Right renal cortex interstitium (tissue), 3 donors: ENCODE results near the gene GFOD2. TPM values are rescaled to one million over a fixed set of nuclear protein-coding genes. Genes with fewer than 3 reads are reported as not detected.

Source experiments
- DNase-seq, 3 donors: peaks; one replicate each; pipeline ENCODE4 v3.0.0-alpha.2; 2013; ENCODE audit warnings: low read depth in 3 of 3, low spot score in 2 of 3
- polyA plus RNA-seq, 3 donors: library from polyadenylated mRNA; unstranded; fragments of 120-200 nt; gene quantifications; one replicate each; pipeline ENCODE4 v1.2.1, GENCODE V29; 2013; ENCODE audit not compliant: insufficient read length in 3 of 3

The GFOD2 gene
- polyA plus RNA-seq, 3 donors = 19.5 to 22.0 (median 19.5) TPM

- no peak for DNase-seq
These were observed 71.4 kb downstream of the GFOD2 start for GRCh38 chr16:67647681-67648080.

- DNase-seq = no peak
These were observed 71.9 kb downstream of the GFOD2 start for GRCh38 chr16:67647111-67647651.

- no peak for DNase-seq
These were observed 73.6 kb downstream of the GFOD2 start for GRCh38 chr16:67645397-67646121.

GRCh38 chr16:67644038-67644437, 75.1 kb downstream of the GFOD2 start:
- no peak for DNase-seq

GRCh38 chr16:67641779-67642708, 77.1 kb downstream of the GFOD2 start:
- no peak for DNase-seq

GRCh38 chr16:67637625-67638024, 81.5 kb downstream of the GFOD2 start:
- no peak for DNase-seq

- DNase-seq = no peak
These were observed 82.4 kb downstream of the GFOD2 start for GRCh38 chr16:67636713-67637112.

GRCh38 chr16:67632415-67633172, 86.5 kb downstream of the GFOD2 start:
- DNase-seq = no peak

- DNase-seq = no peak
These were observed 90.9 kb downstream of the GFOD2 start for GRCh38 chr16:67628216-67628615.

Other genes with a start within 250 kb of the GFOD2 start
- gene ATP6V0D1, start 238.2 kb downstream of the GFOD2 start, polyA plus RNA-seq = 10 to 100 TPM; 82.9 to 99.8 (median 85.5) TPM
- under 1 TPM in 1 of 3 donors, not detected in 2; 0.17 TPM for gene AGRP, start 235.8 kb downstream of the GFOD2 start, polyA plus RNA-seq
- gene RIPOR1, start 190.5 kb downstream of the GFOD2 start, polyA plus RNA-seq = 100 to 1,000 TPM in 2 of 3 donors, 10 to 100 TPM in 1; 93.8 to 115 (median 100) TPM
- gene CTCF, start 156.8 kb downstream of the GFOD2 start, polyA plus RNA-seq = 10 to 100 TPM; 81.5 to 87.2 (median 85.5) TPM
- gene CARMIL2, start 74.2 kb downstream of the GFOD2 start, polyA plus RNA-seq = 1 to 10 TPM in 1 of 3 donors, under 1 TPM in 2; 0.65 to 1.0 (median 0.81) TPM
- gene ACD, start 59.1 kb downstream of the GFOD2 start, polyA plus RNA-seq = 10 to 100 TPM; 19.1 to 20.5 (median 19.8) TPM
- 1 to 10 TPM; 2.3 to 3.2 (median 3.2) TPM for gene PARD6A, start 58.4 kb downstream of the GFOD2 start, polyA plus RNA-seq
- 10 to 100 TPM; 17.8 to 21.2 (median 19.4) TPM for gene ENKD1, start 52.6 kb downstream of the GFOD2 start, polyA plus RNA-seq
- 1 to 10 TPM; 2.1 to 2.9 (median 2.5) TPM for gene C16orf86, start 52.5 kb downstream of the GFOD2 start, polyA plus RNA-seq
- 10 to 100 TPM; 19.2 to 22.3 (median 19.2) TPM for gene RANBP10, start 87.2 kb upstream of the GFOD2 start, polyA plus RNA-seq
- gene TSNAXIP1, start 87.6 kb upstream of the GFOD2 start, polyA plus RNA-seq = 1 to 10 TPM; 6.2 to 7.8 (median 7.6) TPM
- gene THAP11, start 123.0 kb upstream of the GFOD2 start, polyA plus RNA-seq = 10 to 100 TPM; 27.5 to 34.1 (median 32.5) TPM
- gene NUTF2, start 127.6 kb upstream of the GFOD2 start, polyA plus RNA-seq = 100 to 1,000 TPM; 118 to 138 (median 134) TPM
- 10 to 100 TPM; 37.3 to 44.4 (median 40.6) TPM for gene CENPT, start 128.4 kb upstream of the GFOD2 start, polyA plus RNA-seq
- 10 to 100 TPM; 82.0 to 85.6 (median 83.2) TPM for gene EDC4, start 153.7 kb upstream of the GFOD2 start, polyA plus RNA-seq
- not detected for gene NRN1L, start 165.6 kb upstream of the GFOD2 start, polyA plus RNA-seq
- gene PSKH1, start 173.9 kb upstream of the GFOD2 start, polyA plus RNA-seq = 10 to 100 TPM; 31.6 to 38.0 (median 35.5) TPM
- gene CTRL, start 212.5 kb upstream of the GFOD2 start, polyA plus RNA-seq = 1 to 10 TPM; 6.7 to 7.6 (median 7.0) TPM
- 10 to 100 TPM; 20.3 to 21.9 (median 21.8) TPM for gene PSMB10, start 217.5 kb upstream of the GFOD2 start, polyA plus RNA-seq
- gene LCAT, start 224.8 kb upstream of the GFOD2 start, polyA plus RNA-seq = 10 to 100 TPM; 12.7 to 14.6 (median 13.4) TPM
- 10 to 100 TPM; 30.6 to 33.8 (median 30.9) TPM for gene SLC12A4, start 249.3 kb upstream of the GFOD2 start, polyA plus RNA-seq